ENCODE measurements around the gene TTC4. TPM values are rescaled to one million over a fixed set of nuclear protein-coding genes. Genes with fewer than 3 reads are reported as not detected.

TTC4 gene
- total RNA-seq, 1 experiment from 2014 or later: 26.3 TPM

- TF ChIP-seq SIN3A (IDR thresholded peaks at IDR 0.05; ENCODE audit: low read depth): no peak
- TF ChIP-seq, protein P1, sequence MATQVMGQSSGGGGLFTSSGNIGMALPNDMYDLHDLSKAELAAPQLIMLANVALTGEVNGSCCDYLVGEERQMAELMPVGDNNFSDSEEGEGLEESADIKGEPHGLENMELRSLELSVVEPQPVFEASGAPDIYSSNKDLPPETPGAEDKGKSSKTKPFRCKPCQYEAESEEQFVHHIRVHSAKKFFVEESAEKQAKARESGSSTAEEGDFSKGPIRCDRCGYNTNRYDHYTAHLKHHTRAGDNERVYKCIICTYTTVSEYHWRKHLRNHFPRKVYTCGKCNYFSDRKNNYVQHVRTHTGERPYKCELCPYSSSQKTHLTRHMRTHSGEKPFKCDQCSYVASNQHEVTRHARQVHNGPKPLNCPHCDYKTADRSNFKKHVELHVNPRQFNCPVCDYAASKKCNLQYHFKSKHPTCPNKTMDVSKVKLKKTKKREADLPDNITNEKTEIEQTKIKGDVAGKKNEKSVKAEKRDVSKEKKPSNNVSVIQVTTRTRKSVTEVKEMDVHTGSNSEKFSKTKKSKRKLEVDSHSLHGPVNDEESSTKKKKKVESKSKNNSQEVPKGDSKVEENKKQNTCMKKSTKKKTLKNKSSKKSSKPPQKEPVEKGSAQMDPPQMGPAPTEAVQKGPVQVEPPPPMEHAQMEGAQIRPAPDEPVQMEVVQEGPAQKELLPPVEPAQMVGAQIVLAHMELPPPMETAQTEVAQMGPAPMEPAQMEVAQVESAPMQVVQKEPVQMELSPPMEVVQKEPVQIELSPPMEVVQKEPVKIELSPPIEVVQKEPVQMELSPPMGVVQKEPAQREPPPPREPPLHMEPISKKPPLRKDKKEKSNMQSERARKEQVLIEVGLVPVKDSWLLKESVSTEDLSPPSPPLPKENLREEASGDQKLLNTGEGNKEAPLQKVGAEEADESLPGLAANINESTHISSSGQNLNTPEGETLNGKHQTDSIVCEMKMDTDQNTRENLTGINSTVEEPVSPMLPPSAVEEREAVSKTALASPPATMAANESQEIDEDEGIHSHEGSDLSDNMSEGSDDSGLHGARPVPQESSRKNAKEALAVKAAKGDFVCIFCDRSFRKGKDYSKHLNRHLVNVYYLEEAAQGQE (IDR thresholded peaks at IDR 0.05; ENCODE audit: low read depth): no peak
- no peak for TF ChIP-seq SP1 (IDR thresholded peaks at IDR 0.05; ENCODE audit: low read depth)
- no peak for TF ChIP-seq ZBTB33 (IDR thresholded peaks at IDR 0.05; ENCODE audit: extremely low read depth, insufficient replicate concordance, low read length)
- no peak for TF ChIP-seq POLR2A (IDR thresholded peaks at IDR 0.05; ENCODE audit: borderline replicate concordance, extremely low read depth, insufficient read depth, insufficient read length)
- no peak for TF ChIP-seq JUND (IDR thresholded peaks at IDR 0.05)
- TF ChIP-seq ELF1 (IDR thresholded peaks at IDR 0.05; ENCODE audit: borderline replicate concordance, low read depth): no peak
- no peak for TF ChIP-seq POLR2AphosphoS5 (IDR thresholded peaks at IDR 0.05; ENCODE audit: low read depth, low read length)
- no peak for TF ChIP-seq EZH2 (IDR thresholded peaks at IDR 0.05)
- intact Hi-C loops (cut with micrococcal nuclease): no loop called here
- ChIA-PET RAD21 (ENCODE audit: low non-redundant PET in 1 of 2, low total read pairs in 2 of 2, uncharacterized antibody in 2 of 2, unreplicated experiment in 2 of 2) (no interaction called here), POLR2A (no interaction called here), CTCF (no interaction called here)
- Histone ChIP-seq H3K4me2 (ENCODE audit: low read length) (no peak overlapping the region), H3K27me3 (ENCODE audit: insufficient read depth, low read length) (peaks cover 26% of the 10 kb centered on the region), H3K27ac (ENCODE audit: low read depth, low read length) (no peak overlapping the region), H3K4me3 (replicated peaks in 1 of 2; ENCODE audit: low read depth in 1 of 2, low read length in 2 of 2) (no peak overlapping the region), H3K9ac (ENCODE audit: low read length) (no peak overlapping the region), H3K36me3 (ENCODE audit: control insufficient read depth in 1 of 2, insufficient read depth in 2 of 2, low read length in 2 of 2) (no peaks in the 10 kb centered on the region), H3K79me2 (ENCODE audit: insufficient read depth, low read length) (peaks cover 8% of the 10 kb centered on the region), H4K20me1 (ENCODE audit: insufficient read depth) (no peaks in the 10 kb centered on the region), H3K9me3 (ENCODE audit: control insufficient read depth in 1 of 2, insufficient read depth in 1 of 2, low read depth in 1 of 2, low read length in 2 of 2) (no peaks in the 10 kb centered on the region), H3K4me1 (ENCODE audit: control insufficient read depth in 1 of 2, insufficient read depth in 2 of 2, low read length in 2 of 2) (peaks cover 3 to 6% of the 10 kb centered on the region in 2 experiments; a peak in 3 of 4 replicates), H2AFZ (ENCODE audit: low read depth, low read length, poor library complexity, severe bottlenecking) (no peak overlapping the region), H3K9me2 (ENCODE audit: insufficient read depth) (no peaks in the 10 kb centered on the region)
- ATAC-seq: no peak
- DNase-seq (ENCODE audit: low read depth, low spot score): no peak
- BruUV-seq (replicated peaks): no TSS peak
Observed at GRCh38 chr1:54711536-54711935, 4.1 kb upstream of the TTC4 start.

Data from HCT116 (cell line).